ENCODE measurements around the gene FIP1L1. TPM values are rescaled to one million over a fixed set of nuclear protein-coding genes. Genes with fewer than 3 reads are reported as not detected.
A peak's percentile ranks its signal among the peaks of the same experiment; 100 is the strongest.

FIP1L1 gene
- total and polyA plus RNA-seq, 9 of the 15 experiments (the other 6 are each of a cell fraction or from before 2014, with no cell fraction given) = 34.6 to 137 (median 72.0) TPM

- no peak for TF ChIP-seq CLOCK (CRISPR knock-in tag; IDR thresholded peaks at IDR 0.05; ENCODE audit: borderline replicate concordance)
- no peak for TF ChIP-seq CHD4 (IDR thresholded peaks at IDR 0.05; ENCODE audit: insufficient read depth, insufficient replicate concordance, low read depth, low read length, poor library complexity, severe bottlenecking)
- TF ChIP-seq NR2F6 (CRISPR knock-in tag; IDR thresholded peaks at IDR 0.05) = no peak
- no peak for TF ChIP-seq NCOA6 (IDR thresholded peaks at IDR 0.05)
- TF ChIP-seq POLR2G (IDR thresholded peaks at IDR 0.05; ENCODE audit: low read depth, low read length) = no peak
- TF ChIP-seq NR0B1 (IDR thresholded peaks at IDR 0.05; ENCODE audit: partially characterized antibody) = no peak
- TF ChIP-seq ZNF586 (CRISPR knock-in tag; conservative IDR thresholded peaks at IDR 0.05) = no peak
- TF ChIP-seq RHOXF2B (CRISPR knock-in tag; conservative IDR thresholded peaks at IDR 0.05) = no peak
- no peak for TF ChIP-seq SFPQ (IDR thresholded peaks at IDR 0.05; ENCODE audit: low read depth, low read length)
- peak; percentile 15; the same call in 1 of the 2 replicates for TF ChIP-seq DPF2 (IDR thresholded peaks at IDR 0.05)
- TF ChIP-seq ELF1 (tag; IDR thresholded peaks at IDR 0.05) = no peak
- TF ChIP-seq ZBED1 (IDR thresholded peaks at IDR 0.05) = no peak
- peak; percentile 10; the same call in 1 of the 2 replicates for TF ChIP-seq TEAD4 (IDR thresholded peaks at IDR 0.05; ENCODE audit: low read length)
- TF ChIP-seq TEAD4 (CRISPR knock-in tag; IDR thresholded peaks at IDR 0.05; ENCODE audit: borderline replicate concordance) = no peak
- no peak for TF ChIP-seq ZBTB9 (CRISPR knock-in tag; IDR thresholded peaks at IDR 0.05)
- no peak for TF ChIP-seq SUPT5H (IDR thresholded peaks at IDR 0.05)
- no peak for TF ChIP-seq ZNF449 (CRISPR knock-in tag; IDR thresholded peaks at IDR 0.05)
- TF ChIP-seq SNRNP70 (optimal IDR thresholded peaks at IDR 0.05; ENCODE audit: low read depth, low read length) = no peak
Measured at GRCh38 chr4:53371049-53371448, 6.4 kb upstream of the FIP1L1 start (continued).

Measured in K562 (cell line).